Globus pallidus (tissue), 1 donor: ENCODE measurements around the gene PTPRN2.
"Not testable (repeated sequence)": the region's sequence is repeated elsewhere in the genome, so short reads cannot be mapped to it uniquely, and the experiment has no call there.

Source experiments
- DNase-seq: peaks from one replicate; pipeline ENCODE4 v3.0.0-alpha.2; 2015; ENCODE audit warnings: low spot score

Gene PTPRN2

DNA sequence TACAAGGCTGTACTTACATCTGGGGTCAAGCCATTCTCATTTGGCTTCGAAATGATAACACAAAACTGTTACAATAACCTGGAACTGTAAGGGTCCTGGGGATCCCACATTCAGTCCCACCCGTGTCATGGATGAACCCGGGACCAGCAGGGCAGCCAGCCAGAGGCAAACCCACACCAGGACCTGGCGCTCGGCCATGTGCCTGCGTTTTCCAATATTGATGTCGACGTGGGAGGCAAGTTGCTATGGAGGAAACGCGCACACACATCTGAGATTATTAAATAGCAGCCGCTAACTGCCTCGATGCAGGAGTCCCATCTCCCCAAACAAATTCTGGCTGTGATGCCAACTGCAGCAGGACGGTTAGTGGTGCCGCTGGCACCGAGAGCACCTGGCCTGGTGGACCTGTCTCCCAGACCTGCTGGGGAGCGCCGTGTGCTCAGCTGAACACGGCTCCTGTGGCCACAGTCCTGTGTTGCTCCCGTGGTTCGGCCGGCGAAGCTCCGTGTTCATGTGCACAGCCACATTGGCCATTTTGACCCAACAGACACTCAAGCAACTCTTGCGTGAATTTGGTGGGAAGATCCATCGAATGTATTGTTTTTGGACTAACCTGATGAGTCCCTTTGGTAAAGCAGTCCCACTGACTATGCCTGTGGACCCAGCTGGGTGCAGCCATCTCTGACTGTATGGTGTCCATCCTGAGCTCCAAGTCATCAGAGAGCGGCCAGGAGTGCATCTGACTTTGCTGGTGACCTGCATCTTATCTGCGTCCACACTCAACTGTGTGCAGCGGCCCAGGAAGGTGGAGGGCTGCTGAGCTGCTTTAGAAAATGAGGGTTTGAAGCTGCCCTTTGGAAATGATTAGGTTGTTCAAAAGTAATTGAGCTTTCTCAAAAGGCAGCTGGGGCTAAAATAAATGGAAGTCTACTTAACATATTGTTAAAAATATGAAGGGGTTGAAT, 852.7 kb downstream of the PTPRN2 start:
- no peak for DNase-seq

DNA sequence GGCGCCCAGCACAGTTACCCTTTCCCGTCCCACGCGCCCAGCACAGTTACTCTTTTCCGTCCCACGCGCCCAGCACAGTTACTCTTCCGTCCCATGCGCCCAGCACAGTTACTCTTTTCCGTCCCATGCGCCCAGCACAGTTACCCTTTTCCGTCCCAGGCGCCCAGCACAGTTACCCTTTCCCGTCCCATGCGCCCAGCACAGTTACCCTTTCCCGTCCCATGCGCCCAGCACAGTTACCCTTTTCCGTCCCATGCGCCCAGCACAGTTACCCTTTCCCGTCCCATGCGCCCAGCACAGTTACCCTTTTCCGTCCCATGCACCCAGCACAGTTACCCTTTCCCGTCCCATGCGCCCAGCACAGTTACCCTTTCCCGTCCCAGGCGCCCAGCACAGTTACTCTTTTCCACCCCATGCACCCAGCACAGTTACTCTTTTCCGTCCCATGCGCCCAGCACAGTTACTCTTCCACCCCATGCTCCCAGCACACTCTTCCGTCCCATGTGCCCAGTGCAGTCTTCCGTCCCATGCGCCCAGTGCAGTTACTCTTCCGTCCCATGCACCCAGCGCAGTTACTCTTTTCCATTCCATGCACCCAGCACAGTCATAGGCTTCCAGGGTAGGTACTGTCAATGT, 853.7 kb downstream of the PTPRN2 start:
- DNase-seq, result not testable (repeated sequence)

DNA sequence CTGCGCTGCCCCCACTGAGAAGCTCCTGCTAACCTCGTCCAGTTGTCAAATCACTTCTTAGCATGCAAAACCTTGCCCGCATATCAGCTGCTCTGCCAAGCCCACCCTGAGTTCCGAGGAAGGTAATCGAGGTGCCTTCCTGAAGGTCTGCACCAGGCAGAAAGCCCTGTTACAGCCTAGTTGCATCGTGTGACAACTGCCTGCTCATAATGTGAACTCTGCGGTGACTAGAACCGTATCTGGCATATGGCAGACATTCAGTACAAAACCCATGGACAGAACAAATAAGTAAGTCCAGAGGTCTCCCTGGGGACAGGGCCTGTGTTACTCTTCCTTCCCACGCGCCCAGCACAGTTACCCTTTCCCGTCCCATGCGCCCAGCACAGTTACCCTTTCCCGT, 856.5 kb downstream of the PTPRN2 start:
- no peak for DNase-seq

DNA sequence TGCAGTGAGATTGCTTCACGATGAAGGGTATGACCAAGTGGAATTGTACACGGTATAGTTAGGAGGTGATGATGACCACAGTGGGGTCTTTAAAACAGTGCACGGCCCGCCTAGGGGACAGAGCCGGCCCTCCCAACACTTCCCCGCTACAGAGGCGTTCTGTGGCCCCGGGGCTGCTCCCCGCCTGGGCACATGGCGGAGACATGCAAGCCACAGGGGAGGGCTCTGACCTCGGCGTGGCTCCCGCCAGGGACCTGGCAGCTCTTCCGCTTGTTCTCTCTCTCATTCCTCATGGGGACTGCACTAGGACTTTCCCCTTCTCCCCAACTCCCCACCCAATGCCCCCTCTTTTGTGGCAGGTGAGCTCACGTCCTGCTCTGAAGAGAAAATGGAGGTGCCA, 857.0 kb downstream of the PTPRN2 start:
- no peak for DNase-seq

DNA sequence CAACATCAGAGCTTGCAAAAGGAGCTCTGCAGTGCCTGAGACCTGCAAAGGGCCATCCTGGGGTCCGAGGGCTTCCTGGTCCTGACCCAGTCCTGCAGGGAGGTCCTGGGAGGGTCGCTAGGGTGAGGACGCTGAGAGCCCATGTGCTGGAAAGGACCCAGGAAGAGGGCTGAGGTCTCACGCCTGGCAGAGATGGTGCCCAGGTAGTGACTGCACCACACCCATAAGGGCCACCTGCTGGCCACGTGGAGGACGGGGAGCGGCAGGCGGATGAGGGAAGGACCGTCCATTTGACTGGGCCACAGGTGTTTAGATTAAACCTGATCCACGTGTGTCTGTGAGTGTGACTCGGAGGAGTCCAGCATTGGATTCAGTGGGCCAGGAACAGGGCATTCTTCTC, 858.1 kb downstream of the PTPRN2 start:
- no peak for DNase-seq

DNA sequence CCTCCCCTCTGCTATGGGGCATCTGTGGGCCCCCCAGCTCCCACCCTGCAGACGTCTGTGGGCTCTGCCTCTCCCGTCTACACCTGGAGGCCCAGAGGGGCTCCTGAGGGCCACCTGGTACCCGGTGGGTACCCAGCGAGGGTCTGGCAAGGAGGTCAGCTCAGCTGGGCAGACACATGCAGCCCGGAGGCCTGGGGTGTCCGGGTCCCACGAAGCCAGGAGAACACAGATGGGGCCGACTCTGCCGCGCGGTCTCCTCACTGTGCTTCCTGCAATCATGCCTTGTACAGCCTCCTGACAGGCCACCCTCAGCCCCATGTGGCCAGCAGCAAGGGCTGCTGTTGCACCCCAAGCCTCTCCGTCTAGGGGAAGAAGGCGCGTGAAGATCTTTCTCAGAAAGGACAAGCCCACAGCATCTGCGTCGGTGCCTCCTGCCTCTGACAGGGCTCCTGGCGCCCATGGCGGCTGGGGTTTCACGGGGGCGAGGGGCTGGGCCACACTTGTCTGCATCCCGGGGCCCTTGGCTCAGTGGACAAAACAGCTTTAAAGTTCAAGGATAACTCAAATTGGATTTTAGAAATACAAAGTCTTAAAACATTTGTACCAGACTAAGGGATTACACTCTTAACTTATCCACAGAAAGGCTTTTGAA, 859.5 kb downstream of the PTPRN2 start:
- DNase-seq, result no peak

DNA sequence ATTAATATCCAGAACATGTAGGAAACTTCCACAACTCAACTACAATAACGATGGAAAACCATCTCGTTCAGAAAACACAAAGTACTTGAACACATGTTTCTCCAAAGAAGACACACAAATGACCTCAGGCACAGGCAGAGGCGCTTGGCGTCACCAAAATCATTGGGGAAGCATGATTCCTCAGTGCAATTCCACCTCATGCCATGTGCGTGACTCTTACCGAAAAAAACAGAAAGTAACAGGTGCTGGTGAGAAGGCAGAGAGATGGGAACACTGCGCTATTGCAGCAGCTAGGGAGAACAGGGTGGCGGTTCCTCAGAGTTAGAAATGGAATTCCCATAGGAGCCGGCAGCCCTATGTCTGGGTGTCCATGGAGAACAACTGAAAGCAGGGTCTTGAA, 860.9 kb downstream of the PTPRN2 start:
- no peak for DNase-seq

DNA sequence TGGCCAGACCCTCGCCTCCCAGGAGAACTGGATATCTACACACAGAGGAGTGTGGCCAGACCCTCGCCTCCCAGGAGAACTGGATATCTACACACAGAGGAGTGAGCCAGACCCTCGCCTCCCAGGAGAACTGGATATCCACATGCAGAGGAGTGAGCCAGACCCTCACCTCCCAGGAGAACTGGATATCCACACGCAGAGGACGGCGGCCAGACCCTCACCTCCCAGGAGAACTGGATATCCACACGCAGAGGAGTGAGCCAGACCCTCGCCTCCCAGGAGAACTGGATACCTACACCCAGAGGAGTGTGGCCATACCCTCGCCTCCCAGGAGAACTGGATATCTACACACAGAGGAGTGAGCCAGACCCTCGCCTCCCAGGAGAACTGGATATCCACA, 862.3 kb downstream of the PTPRN2 start:
- DNase-seq, result not testable (repeated sequence)

DNA sequence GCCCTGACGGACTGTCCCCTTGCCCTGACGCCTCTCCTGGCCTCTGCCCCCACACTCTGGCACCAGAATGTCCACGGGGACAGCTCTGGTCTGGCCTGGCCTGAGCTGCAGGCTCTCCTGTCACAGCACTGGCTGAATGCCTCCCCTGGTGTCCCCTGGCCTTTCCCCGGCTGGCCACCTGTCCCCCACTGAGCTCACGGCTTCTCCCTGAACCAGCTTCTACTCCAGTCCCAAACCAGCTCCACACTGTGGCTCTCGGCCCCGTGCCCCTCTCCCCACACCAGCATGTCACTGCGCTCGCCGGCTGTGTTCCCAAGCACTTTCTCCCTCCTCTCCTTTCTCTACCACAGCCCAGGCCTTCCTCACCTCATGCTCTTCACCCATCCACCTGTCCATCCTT, 864.4 kb downstream of the PTPRN2 start:
- no peak for DNase-seq

DNA sequence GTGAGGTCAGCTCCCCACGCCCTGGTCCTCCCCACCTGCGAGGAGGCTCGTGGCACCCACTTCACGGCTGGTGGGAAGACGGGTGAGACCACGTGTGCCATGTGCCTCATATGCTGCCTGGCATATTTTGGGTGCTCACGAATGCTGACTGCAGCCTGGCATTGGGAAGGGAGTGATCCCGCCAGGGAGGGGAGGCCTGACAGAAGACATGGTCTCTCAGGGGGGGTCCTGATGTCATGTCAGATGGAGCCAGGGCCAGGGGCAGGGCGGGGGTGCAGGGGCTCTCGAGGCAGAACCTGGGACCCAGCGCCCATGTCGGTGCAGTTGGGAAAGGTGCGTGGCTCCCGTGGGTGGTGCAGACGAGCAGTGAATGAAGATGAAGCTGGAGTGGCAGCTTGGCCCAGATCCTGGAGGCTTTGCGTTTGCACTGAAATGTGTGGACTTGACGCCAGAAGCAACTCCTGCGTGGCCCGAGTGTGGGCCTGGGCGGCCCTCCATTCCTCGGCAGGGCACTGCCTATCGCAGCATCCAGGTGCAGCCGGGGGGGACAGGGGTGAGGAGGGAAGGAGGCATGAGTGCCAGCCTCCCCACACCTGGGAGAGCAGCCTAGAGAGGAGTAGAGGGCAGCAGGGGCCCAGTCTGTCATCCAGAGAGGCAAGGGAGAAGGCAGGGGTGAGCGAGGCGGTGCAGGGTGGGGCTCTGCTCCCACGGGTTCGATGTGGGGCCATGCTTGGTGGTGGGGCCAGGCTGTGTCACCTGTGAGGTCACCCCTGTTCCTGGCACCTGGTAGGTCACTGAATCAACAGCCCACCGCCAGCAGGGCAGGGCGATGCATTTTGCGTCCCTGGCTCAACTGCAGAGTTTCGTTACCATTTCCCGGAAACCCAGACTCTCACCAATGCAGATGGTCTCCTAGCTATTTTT, 865.2 kb downstream of the PTPRN2 start:
- no peak for DNase-seq

DNA sequence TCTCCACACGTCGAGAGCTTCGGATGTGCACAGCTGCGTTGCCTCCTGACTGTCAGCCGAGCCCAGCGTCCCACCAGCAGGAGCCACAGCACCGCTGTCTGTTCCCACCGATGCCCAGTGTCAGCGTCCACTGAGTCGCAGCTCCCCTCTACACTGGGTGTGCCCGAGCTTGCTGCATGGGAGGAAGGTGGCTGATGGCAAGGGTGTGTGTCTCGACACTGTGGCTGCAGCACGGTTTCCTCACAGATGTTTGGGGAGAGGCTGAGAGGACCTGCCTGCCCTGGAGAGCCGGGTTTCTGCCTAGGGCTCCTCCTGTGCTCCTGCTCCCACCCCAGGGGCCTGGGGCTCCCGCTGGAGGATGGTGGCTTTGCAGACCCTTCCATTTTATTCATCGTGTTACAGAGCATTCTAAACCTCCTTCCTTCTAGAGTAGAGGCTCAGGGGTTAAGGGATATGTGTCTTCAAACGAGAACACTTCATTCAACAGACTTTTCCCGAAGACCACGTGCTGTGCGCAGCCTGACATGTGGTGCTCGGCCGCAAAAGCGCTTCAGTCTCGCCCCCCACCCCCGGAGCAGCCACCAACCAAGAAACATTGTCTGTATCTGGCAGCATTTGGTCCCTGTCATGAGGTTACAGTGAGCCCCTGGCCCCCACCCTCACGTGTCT, 866.0 kb downstream of the PTPRN2 start:
- no peak for DNase-seq

DNA sequence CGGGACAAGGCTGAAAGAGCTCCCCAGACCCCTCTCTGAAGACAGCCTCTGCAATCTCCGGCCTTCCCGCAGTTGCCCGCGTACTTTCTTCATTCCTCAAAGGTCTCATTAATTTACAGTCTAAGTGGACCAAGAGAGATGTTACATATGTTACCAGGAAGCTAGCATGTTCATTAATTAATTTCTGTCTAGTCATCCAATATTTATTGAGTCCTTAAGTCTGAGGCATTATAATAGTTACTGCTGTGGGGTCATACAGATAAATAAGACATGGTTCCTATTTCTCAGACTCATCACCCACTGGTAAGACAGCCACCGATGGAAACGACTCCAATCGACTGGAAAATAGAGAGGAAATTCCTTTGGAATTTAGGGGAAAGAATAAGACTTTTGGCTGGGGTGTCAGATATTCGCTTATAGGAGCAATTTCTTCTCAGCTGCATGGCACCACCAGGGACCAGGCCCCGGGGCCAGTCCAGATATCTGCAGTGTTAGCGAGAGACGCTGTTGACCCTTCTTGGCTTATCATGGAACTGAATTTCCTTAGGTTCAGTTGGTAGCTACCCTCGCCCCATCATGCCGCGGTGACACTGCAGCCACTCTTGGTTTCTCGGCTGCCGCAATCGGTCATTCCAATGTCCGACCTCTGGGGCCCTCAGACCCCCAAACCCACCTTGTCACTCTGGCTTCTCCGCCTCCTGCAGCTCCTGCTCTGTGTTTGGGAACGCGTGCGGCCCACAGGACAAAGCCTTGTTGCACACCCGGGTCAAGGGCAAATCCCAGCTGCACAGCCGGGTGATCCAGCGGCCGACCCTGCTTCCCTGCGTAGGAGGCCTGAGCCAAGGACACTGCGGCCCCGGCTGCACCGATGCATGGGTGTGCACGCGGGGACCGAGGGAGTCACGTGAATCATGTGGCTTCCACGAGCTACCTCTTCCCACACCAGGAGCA, 867.6 kb downstream of the PTPRN2 start:
- DNase-seq, result no peak

DNA sequence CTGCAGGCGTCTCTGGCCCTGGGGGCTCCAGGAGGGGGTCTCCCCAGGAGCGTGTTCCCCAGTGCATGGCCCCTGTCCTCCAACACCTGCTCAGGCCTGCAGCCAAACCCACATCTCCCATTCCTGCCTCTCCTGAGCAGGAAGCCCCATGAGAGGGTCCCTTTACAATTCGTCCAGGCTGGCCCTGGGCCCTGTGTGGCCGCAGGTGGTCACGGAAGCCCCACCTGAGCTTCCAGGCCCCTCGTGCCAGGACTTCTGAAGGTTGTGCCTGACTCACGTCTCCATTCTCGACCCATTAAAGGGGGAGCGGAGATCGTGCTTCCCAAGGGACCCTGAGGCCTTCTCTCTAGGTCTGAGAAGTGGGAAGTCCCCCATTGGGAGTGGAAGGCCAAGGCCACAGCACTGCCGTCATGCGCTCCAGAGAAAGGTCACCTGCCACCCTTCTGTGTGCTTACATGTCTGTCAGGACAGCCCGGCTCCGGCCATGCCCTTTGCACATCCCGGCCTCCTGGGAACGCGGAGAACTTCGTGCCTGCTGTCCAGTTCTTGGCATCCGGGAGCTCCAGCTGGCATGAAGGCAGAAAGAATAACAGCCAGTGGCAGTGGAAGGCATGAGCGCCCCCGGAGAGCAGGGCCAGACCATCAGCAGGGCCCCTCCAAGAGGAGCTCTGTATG, 868.5 kb downstream of the PTPRN2 start:
- DNase-seq, result no peak

DNA sequence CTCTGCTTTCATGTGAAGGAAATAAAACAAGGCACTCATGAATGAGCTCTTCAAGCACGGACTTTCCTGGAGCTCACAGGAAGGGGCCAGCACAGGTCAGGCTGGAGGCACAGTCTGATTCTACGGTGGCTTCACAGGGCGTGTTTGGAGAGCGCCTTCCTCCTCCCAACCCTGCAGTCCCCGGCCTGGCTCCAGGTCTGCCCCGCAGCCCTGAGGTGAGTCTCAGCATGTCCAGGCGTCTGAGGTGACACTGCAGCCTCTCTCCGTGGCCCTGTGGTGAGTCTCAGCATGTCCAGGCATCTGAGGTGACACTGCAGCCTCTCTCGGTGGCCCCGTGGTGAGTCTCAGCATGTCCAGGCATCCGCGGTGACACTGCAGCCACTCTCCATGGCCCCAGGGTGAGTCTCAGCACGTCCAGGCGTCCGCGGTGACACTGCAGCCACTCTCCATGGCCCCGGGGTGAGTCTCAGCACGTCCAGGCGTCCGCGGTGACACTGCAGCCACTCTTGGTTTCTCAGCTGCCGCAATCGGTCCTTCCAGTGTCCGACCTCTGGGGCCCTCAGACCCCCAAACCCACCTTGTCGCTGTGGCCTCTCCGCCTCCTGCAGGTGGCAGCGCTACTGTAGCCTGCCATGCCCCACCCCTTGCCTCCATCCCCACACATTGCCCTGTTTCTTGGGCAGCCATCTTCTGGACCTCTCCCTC, 869.2 kb downstream of the PTPRN2 start:
- DNase-seq, result no peak

DNA sequence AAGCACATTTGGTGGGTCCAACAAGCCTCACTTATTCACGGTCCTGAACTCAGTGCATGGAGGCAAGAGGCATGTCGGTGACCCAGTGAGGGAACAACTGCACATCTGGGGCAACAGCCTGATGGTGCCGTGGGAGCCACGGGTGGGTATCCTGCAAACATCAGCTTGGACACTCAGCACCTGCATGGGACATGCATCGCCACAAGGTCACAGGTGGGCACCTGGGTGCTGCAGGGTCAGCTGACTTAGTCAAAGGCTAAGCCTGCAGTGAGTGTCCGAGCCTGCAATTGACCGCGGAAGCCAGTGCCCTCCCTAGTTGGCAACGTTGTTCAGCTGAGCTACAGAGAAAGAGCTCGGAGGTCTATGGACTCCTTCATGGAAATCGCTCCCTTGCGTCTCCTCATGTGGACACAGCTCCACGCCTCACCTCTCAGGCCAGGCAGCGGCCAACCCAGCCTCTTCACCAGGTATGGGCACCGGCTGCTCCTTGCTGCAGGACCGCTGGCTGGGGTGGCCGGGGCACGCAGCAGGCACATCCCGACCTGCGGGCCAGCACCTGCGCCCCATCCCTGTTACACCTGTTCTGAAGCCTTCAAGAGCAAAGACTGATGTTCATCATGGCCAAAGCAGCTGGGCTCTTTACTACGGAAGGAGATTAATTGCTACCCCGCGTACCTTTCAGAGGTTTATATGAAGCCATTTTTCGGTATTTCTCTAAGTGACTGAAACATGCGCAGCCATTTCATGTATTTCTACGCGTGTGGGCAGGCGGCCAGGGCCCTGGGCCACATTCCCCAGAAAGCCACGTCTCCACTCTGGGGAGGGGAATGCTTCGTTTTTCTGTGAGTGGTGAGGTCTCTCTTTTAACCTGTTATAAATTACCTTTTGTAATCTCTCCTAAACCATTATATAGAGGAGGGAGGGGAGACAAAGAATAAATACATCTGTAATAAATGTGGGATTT, 870.1 kb downstream of the PTPRN2 start:
- DNase-seq, result no peak

DNA sequence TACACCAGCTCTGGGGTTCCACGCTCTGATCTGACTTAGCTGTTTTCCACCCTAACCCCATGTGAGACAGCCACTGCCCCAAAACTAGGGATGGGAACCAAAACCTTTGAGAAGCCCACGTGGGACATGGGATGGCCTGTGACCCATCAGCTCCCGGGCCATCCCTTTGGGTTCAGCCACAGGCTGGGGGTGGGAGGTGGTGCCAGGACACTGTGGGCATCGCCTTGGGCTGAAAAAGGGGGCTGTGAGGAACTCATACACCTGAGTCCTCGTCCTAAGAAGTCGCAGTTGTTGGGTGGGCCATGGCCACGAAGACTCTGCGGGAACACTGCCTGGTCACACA, 871.7 kb downstream of the PTPRN2 start:
- DNase-seq, result no peak

DNA sequence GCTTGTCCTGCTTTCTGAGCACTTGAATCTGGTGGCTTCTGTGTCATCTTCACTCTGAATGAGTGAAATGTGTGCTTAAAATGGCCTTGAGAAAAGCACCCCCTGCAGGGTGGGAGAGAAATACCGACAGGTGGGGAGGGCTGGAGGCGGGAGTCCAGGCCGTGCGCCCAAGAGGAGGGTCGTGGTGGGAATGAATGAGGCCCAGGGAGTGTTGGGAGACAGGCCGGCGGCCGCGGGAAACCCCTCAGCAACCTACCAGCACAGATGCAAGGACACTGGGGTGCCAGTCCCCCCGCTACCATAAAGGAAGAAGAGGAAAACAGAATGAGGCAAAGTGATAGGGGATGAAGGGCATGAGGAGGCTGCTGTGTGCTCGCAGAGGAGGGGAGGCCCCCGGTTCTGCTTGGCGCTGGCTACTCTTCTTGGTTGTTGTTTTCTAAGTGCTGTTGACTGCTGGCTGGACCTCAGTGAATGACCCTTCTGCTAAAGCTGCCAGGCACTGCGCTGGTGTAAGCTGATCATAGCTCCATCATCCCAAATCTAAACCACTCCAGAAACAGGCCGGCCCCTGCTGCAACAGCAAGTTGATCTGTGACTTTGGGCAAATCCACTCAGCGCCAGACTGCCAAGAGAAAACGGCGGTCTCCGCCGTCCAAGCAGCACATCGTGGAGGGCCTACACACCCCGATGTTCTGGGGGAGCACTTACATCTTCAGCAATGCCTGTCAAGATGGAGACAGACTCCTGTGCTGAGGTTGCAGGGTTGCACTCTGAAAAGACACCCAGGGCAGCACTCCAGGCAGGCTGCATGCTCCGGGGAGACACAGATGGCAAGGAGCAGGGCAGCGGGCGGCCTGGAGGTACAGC, 872.3 kb downstream of the PTPRN2 start:
- no peak for DNase-seq
